ENCODE measurements around the gene NDST1.

Gene NDST1

DNA sequence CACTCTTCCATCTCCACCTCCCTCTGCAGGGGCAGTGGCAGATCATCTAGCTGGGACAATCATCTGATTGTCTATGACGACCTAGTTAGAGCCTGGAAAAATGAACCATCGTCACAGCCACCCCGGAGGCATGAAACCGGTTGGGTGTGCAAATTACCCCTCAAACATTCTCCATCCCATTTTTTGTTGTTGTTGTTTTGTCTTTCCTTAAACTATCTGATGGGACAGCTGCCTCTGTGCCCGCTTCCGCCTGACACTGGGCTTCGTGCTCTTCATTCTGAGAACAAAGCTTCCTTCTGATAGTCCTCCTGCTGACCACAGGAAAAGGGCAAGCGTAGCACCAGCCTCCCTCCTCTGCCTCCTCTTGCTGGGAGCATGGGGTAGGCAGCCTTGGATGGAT lies 7.0 kb upstream of the NDST1 start:
- no peaks in the 10 kb centered on the region for H3K79me2 ChIP-seq (ENCODE audit: insufficient read depth, low read length)
- no peak overlapping the region for H2AFZ ChIP-seq (ENCODE audit: low read depth, low read length)
- peaks cover 3% of the 10 kb centered on the region for H3K27me3 ChIP-seq (ENCODE audit: insufficient read depth, low read length, poor library complexity)
- no peak for TF ChIP-seq EZH2 (IDR thresholded peaks at IDR 0.05; ENCODE audit: borderline replicate concordance, low read depth, low read length, severe bottlenecking)
- TF ChIP-seq, protein P1, sequence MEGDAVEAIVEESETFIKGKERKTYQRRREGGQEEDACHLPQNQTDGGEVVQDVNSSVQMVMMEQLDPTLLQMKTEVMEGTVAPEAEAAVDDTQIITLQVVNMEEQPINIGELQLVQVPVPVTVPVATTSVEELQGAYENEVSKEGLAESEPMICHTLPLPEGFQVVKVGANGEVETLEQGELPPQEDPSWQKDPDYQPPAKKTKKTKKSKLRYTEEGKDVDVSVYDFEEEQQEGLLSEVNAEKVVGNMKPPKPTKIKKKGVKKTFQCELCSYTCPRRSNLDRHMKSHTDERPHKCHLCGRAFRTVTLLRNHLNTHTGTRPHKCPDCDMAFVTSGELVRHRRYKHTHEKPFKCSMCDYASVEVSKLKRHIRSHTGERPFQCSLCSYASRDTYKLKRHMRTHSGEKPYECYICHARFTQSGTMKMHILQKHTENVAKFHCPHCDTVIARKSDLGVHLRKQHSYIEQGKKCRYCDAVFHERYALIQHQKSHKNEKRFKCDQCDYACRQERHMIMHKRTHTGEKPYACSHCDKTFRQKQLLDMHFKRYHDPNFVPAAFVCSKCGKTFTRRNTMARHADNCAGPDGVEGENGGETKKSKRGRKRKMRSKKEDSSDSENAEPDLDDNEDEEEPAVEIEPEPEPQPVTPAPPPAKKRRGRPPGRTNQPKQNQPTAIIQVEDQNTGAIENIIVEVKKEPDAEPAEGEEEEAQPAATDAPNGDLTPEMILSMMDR (IDR thresholded peaks at IDR 0.05; ENCODE audit: borderline replicate concordance, extremely low read depth, low read length, poor library complexity, severe bottlenecking) = no peak
- ATAC-seq (ENCODE audit: insufficient read depth, low read depth) = no peak
- no peak overlapping the region for H3K27ac ChIP-seq (ENCODE audit: low read length)
- H3K36me3 ChIP-seq (ENCODE audit: insufficient read depth, low read length) = no peaks in the 10 kb centered on the region
- DNase-seq = no peak
- H3K9ac ChIP-seq (ENCODE audit: low read depth, low read length) = no peak overlapping the region
- H3K4me3 ChIP-seq (ENCODE audit: low read depth in 1 of 2, low read length in 2 of 2) = no peak overlapping the region
- no peaks in the 10 kb centered on the region for H3K4me1 ChIP-seq (ENCODE audit: insufficient read depth, low read length)
- H4K20me1 ChIP-seq (ENCODE audit: insufficient read depth, low read length) = no peaks in the 10 kb centered on the region
- H3K9me3 ChIP-seq (ENCODE audit: insufficient read depth, low read length, severe bottlenecking) = no peaks in the 10 kb centered on the region
- H3K4me2 ChIP-seq (ENCODE audit: insufficient read depth, low read length) = no peak overlapping the region

DNA sequence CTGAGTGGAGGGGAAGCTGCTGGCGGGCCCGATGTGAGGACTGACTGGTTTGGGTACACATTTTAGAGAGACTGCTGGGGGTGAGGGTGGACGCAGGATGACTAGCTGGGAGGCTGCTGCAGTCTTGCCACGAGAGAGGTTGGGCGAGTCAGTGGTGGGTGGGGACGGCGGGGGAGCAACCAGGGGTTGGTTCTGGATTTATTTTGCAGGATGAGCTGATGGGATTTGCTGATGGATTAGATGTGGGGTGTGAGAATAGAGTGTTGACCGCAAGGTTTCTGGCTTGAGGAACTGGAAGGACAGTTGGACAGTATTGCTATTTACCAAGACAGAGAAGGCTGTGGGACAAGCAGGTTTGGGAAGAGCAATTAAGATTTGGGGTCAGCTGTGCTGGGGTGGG lies 5.8 kb upstream of the NDST1 start:
- H3K79me2 ChIP-seq (ENCODE audit: insufficient read depth, low read length) = no peaks in the 10 kb centered on the region

DNA sequence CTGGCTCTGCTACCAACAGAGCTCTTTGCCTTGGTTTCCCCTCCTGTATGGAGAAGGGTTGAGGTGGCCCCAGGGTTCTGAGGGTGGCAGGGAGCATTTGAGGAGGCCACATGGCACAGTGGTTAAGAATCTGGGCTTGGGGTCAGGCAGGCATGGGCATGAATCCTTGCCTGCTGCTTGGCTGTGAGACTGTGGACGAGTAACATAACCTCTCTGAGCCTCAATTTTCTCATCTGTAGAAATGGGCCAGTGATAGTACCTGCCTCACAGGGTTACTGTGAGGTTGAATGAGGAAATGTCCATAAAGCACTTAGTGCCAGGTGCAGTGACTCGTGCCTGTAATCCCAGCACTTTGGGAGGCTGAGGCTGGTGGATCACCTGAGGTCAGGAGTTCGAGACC lies 5.1 kb upstream of the NDST1 start:
- Histone ChIP-seq H3K36me3 (ENCODE audit: insufficient read depth, low read length) (no peaks in the 10 kb centered on the region), H3K27me3 (ENCODE audit: insufficient read depth, low read length, poor library complexity) (peaks cover 3% of the 10 kb centered on the region), H3K9ac (ENCODE audit: low read depth, low read length) (no peak overlapping the region), H3K27ac (ENCODE audit: low read length) (no peak overlapping the region), H3K4me2 (ENCODE audit: insufficient read depth, low read length) (no peak overlapping the region), H3K9me3 (ENCODE audit: insufficient read depth, low read length, severe bottlenecking) (no peaks in the 10 kb centered on the region), H4K20me1 (ENCODE audit: insufficient read depth, low read length) (no peaks in the 10 kb centered on the region), H3K79me2 (ENCODE audit: insufficient read depth, low read length) (no peaks in the 10 kb centered on the region), H2AFZ (ENCODE audit: low read depth, low read length) (no peak overlapping the region), H3K4me3 (ENCODE audit: low read depth in 1 of 2, low read length in 2 of 2) (no peak overlapping the region), H3K4me1 (ENCODE audit: insufficient read depth, low read length) (peaks cover 10% of the 10 kb centered on the region; the same call in 1 of the 2 replicates)
- no peak for ATAC-seq (ENCODE audit: insufficient read depth, low read depth)
- no peak for TF ChIP-seq EZH2 (IDR thresholded peaks at IDR 0.05; ENCODE audit: borderline replicate concordance, low read depth, low read length, severe bottlenecking)
- TF ChIP-seq, protein P1 (IDR thresholded peaks at IDR 0.05; ENCODE audit: borderline replicate concordance, extremely low read depth, low read length, poor library complexity, severe bottlenecking) = no peak
- no peak for DNase-seq

More for the DNA sequence above, 5.8 kb upstream of the NDST1 start:
- peaks cover 3% of the 10 kb centered on the region for H3K27me3 ChIP-seq (ENCODE audit: insufficient read depth, low read length, poor library complexity)
- H3K9me3 ChIP-seq (ENCODE audit: insufficient read depth, low read length, severe bottlenecking) = no peaks in the 10 kb centered on the region
- no peak overlapping the region for H3K4me3 ChIP-seq (ENCODE audit: low read depth in 1 of 2, low read length in 2 of 2)
- no peak for TF ChIP-seq EZH2 (IDR thresholded peaks at IDR 0.05; ENCODE audit: borderline replicate concordance, low read depth, low read length, severe bottlenecking)
- TF ChIP-seq, protein P1 (IDR thresholded peaks at IDR 0.05; ENCODE audit: borderline replicate concordance, extremely low read depth, low read length, poor library complexity, severe bottlenecking) = no peak
- H3K4me2 ChIP-seq (ENCODE audit: insufficient read depth, low read length) = no peak overlapping the region
- H2AFZ ChIP-seq (ENCODE audit: low read depth, low read length) = no peak overlapping the region
- no peaks in the 10 kb centered on the region for H3K36me3 ChIP-seq (ENCODE audit: insufficient read depth, low read length)
- no peak for ATAC-seq (ENCODE audit: insufficient read depth, low read depth)
- H3K9ac ChIP-seq (ENCODE audit: low read depth, low read length) = no peak overlapping the region
- H4K20me1 ChIP-seq (ENCODE audit: insufficient read depth, low read length) = no peaks in the 10 kb centered on the region
- DNase-seq = no peak
- H3K27ac ChIP-seq (ENCODE audit: low read length) = no peak overlapping the region
- peaks cover 10% of the 10 kb centered on the region; the same call in 1 of the 2 replicates for H3K4me1 ChIP-seq (ENCODE audit: insufficient read depth, low read length)

DNA sequence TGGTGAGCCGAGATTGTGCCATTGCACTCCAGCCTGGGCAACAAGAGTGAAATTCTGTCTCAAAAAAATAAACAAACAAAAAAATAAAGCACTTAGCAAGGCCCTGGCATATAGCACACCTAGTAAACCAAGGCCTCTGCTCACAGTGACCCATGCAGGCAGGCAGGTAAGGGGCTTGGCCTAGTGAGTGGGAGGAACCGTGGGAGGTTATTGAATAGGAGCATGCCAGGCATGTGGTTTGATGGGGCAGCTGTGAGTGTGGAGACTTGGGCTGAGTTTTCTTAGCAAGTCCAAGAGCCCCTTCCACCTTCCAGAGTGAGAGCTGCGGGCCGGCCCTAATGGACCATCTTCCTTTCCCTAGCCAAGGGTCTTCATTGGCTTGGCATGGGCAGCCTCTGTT lies 4.5 kb upstream of the NDST1 start:
- H3K9me3 ChIP-seq (ENCODE audit: insufficient read depth, low read length, severe bottlenecking) = no peaks in the 10 kb centered on the region
- TF ChIP-seq, protein P1 (IDR thresholded peaks at IDR 0.05; ENCODE audit: borderline replicate concordance, extremely low read depth, low read length, poor library complexity, severe bottlenecking) = no peak
- TF ChIP-seq EZH2 (IDR thresholded peaks at IDR 0.05; ENCODE audit: borderline replicate concordance, low read depth, low read length, severe bottlenecking) = no peak
- H3K79me2 ChIP-seq (ENCODE audit: insufficient read depth, low read length) = no peaks in the 10 kb centered on the region
- no peak overlapping the region for H3K4me3 ChIP-seq (ENCODE audit: low read depth in 1 of 2, low read length in 2 of 2)
- no peaks in the 10 kb centered on the region for H3K36me3 ChIP-seq (ENCODE audit: insufficient read depth, low read length)
- H3K27me3 ChIP-seq (ENCODE audit: insufficient read depth, low read length, poor library complexity) = peaks cover 3% of the 10 kb centered on the region
- H2AFZ ChIP-seq (ENCODE audit: low read depth, low read length) = no peak overlapping the region
- H3K4me1 ChIP-seq (ENCODE audit: insufficient read depth, low read length) = peaks cover 10% of the 10 kb centered on the region; the same call in 1 of the 2 replicates
- no peak for ATAC-seq (ENCODE audit: insufficient read depth, low read depth)
- H4K20me1 ChIP-seq (ENCODE audit: insufficient read depth, low read length) = no peaks in the 10 kb centered on the region
- no peak overlapping the region for H3K9ac ChIP-seq (ENCODE audit: low read depth, low read length)
- no peak overlapping the region for H3K27ac ChIP-seq (ENCODE audit: low read length)
- no peak overlapping the region for H3K4me2 ChIP-seq (ENCODE audit: insufficient read depth, low read length)
- DNase-seq = no peak
